Subcutaneous abdominal adipose tissue (tissue), 5 donors: Measurements from ENCODE around the gene CYP46A1.

ENCODE experiments used
- H3K27ac ChIP-seq: one replicate; pipeline ENCODE4 v1.7.0; 2013; ENCODE audit warnings: low read depth, mild to moderate bottlenecking, inconsistent platforms, low read length, moderate library complexity
- H3K27me3 ChIP-seq, 5 donors: one replicate each; pipeline ENCODE4 v1.7.0; 2013; ENCODE audit warnings: low read length in 5 of 5, inconsistent platforms in 1 of 5; ENCODE audit not compliant: control insufficient read depth in 5 of 5, insufficient read depth in 4 of 5
- H3K36me3 ChIP-seq, 5 donors: one replicate each; pipeline ENCODE4 v1.7.0; 2013; ENCODE audit warnings: low read length in 5 of 5; ENCODE audit not compliant: control insufficient read depth in 5 of 5, insufficient read depth in 5 of 5
- H3K4me1 ChIP-seq, 5 donors: one replicate each; pipeline ENCODE4 v1.7.0; 2013; ENCODE audit warnings: low read length in 5 of 5, mild to moderate bottlenecking in 3 of 5, moderate library complexity in 1 of 5; ENCODE audit not compliant: control insufficient read depth in 5 of 5, insufficient read depth in 5 of 5
- H3K4me3 ChIP-seq, 5 donors: one replicate each; pipeline ENCODE4 v1.7.0; 2013; ENCODE audit warnings: low read length in 5 of 5, low read depth in 1 of 5
- H3K9ac ChIP-seq, 5 donors: one replicate each; pipeline ENCODE4 v1.7.0; 2013; ENCODE audit warnings: low read length in 5 of 5, mild to moderate bottlenecking in 4 of 5, moderate library complexity in 3 of 5
- H3K9me3 ChIP-seq, 5 donors: one replicate each; pipeline ENCODE4 v1.7.0; 2013; ENCODE audit warnings: low read length in 5 of 5; ENCODE audit not compliant: control insufficient read depth in 5 of 5
- donor health status: healthy.
- donor health status: healthy.
- donor health status: healthy.
- donor health status: healthy.
- donor health status: healthy.

Gene CYP46A1

GRCh38 chr14:99678198-99678597 lies 5.9 kb upstream of the CYP46A1 start:
- Histone ChIP-seq H3K36me3 (no peaks in the 10 kb centered on the region), H3K4me1 (peaks cover 3 to 8% (median 5%) of the 10 kb centered on the region in 5 donors), H3K9ac (no peak overlapping the region), H3K27me3 (peaks cover 0 to 19% (median 5%) of the 10 kb centered on the region in 5 donors), H3K27ac (no peak overlapping the region), H3K9me3 (peaks cover 0 to 15% (median 9%) of the 10 kb centered on the region in 5 donors), H3K4me3 (no peak overlapping the region)

GRCh38 chr14:99679111-99679510 lies 5.0 kb upstream of the CYP46A1 start:
- H3K4me1 ChIP-seq: peaks cover 3 to 12% (median 9%) of the 10 kb centered on the region in 5 donors
- H3K4me3 ChIP-seq: no peak overlapping the region
- no peaks in the 10 kb centered on the region for H3K36me3 ChIP-seq
- H3K9me3 ChIP-seq: peaks cover 0 to 15% (median 9%) of the 10 kb centered on the region in 5 donors
- H3K9ac ChIP-seq: no peak overlapping the region
- peaks cover 0 to 19% (median 5%) of the 10 kb centered on the region in 5 donors for H3K27me3 ChIP-seq
- H3K27ac ChIP-seq: no peak overlapping the region

GRCh38 chr14:99679543-99679942 lies 4.6 kb upstream of the CYP46A1 start:
- H3K4me1 ChIP-seq: peaks cover 3 to 15% (median 11%) of the 10 kb centered on the region in 5 donors
- H3K9me3 ChIP-seq: peaks cover 0 to 15% (median 9%) of the 10 kb centered on the region in 5 donors
- no peak overlapping the region for H3K27ac ChIP-seq
- H3K36me3 ChIP-seq: no peaks in the 10 kb centered on the region
- H3K4me3 ChIP-seq: no peak overlapping the region
- peaks cover 0 to 19% (median 5%) of the 10 kb centered on the region in 5 donors for H3K27me3 ChIP-seq
- H3K9ac ChIP-seq: no peak overlapping the region

- peaks cover 0 to 15% (median 9%) of the 10 kb centered on the region in 5 donors for H3K9me3 ChIP-seq
- H3K27ac ChIP-seq: no peak overlapping the region
- H3K27me3 ChIP-seq: peaks cover 0 to 19% (median 5%) of the 10 kb centered on the region in 5 donors
- no peak overlapping the region for H3K9ac ChIP-seq
- peaks cover 3 to 18% (median 13%) of the 10 kb centered on the region in 5 donors for H3K4me1 ChIP-seq
- H3K36me3 ChIP-seq: no peaks in the 10 kb centered on the region
- no peak overlapping the region for H3K4me3 ChIP-seq
These were observed 4.1 kb upstream of the CYP46A1 start for GRCh38 chr14:99679996-99680395.

GRCh38 chr14:99681101-99681831 lies 2.8 kb upstream of the CYP46A1 start:
- Histone ChIP-seq H3K9ac (no peak overlapping the region), H3K4me3 (no peak overlapping the region), H3K4me1 (peaks cover 3 to 18% (median 13%) of the 10 kb centered on the region in 5 donors), H3K9me3 (peaks cover 0 to 15% (median 9%) of the 10 kb centered on the region in 5 donors), H3K36me3 (no peaks in the 10 kb centered on the region), H3K27ac (no peak overlapping the region), H3K27me3 (peaks cover 0 to 16% (median 5%) of the 10 kb centered on the region in 5 donors)

GRCh38 chr14:99681832-99682148 lies 2.3 kb upstream of the CYP46A1 start:
- Histone ChIP-seq H3K36me3 (no peaks in the 10 kb centered on the region), H3K27me3 (peaks cover 0 to 12% (median 3%) of the 10 kb centered on the region in 5 donors), H3K4me1 (peaks cover 3 to 18% (median 13%) of the 10 kb centered on the region in 5 donors), H3K27ac (no peak overlapping the region), H3K9me3 (peaks cover 0 to 15% (median 9%) of the 10 kb centered on the region in 5 donors), H3K4me3 (no peak overlapping the region), H3K9ac (no peak overlapping the region)

GRCh38 chr14:99682809-99683618 lies 1.1 kb upstream of the CYP46A1 start:
- peak overlapping the region; percentile 78 for H3K27ac ChIP-seq
- H3K4me3 ChIP-seq: peak overlapping the region; percentile 74 to 91 (median 79)
- H3K36me3 ChIP-seq: no peaks in the 10 kb centered on the region
- peaks cover 0 to 7% (median 1%) of the 10 kb centered on the region in 5 donors for H3K9me3 ChIP-seq
- peak overlapping the region in 4 of 5 donors; percentile 77 to 87 (median 87) for H3K9ac ChIP-seq
- peaks cover 3 to 20% (median 13%) of the 10 kb centered on the region in 5 donors for H3K4me1 ChIP-seq
- peaks cover 0 to 20% (median 4%) of the 10 kb centered on the region in 5 donors for H3K27me3 ChIP-seq

GRCh38 chr14:99684410-99684934 lies 374 bp downstream of the CYP46A1 start:
- Histone ChIP-seq H3K9me3 (no peaks in the 10 kb centered on the region), H3K27ac (no peak overlapping the region), H3K4me1 (peaks cover 3 to 27% (median 13%) of the 10 kb centered on the region in 5 donors), H3K27me3 (peaks cover 0 to 25% (median 10%) of the 10 kb centered on the region in 5 donors), H3K36me3 (no peaks in the 10 kb centered on the region), H3K4me3 (peak overlapping the region; percentile 50 to 70 (median 59)), H3K9ac (peak overlapping the region in 4 of 5 donors; percentile 51 to 79 (median 62))

- Histone ChIP-seq H3K9me3 (no peaks in the 10 kb centered on the region), H3K4me3 (no peak overlapping the region), H3K4me1 (peaks cover 3 to 27% (median 13%) of the 10 kb centered on the region in 5 donors), H3K27ac (no peak overlapping the region), H3K27me3 (peaks cover 0 to 23% (median 10%) of the 10 kb centered on the region in 5 donors), H3K36me3 (no peaks in the 10 kb centered on the region), H3K9ac (no peak overlapping the region)
These were observed 1.1 kb downstream of the CYP46A1 start for GRCh38 chr14:99685151-99685591.
